Purkinje cell (primary cell): ENCODE results near the gene OR10X1. TPM values are rescaled to one million over a fixed set of nuclear protein-coding genes. Genes with fewer than 3 reads are reported as not detected.

Source experiments
- polyA plus RNA-seq: library from polyadenylated mRNA; unstranded; fragments of >200 nt; fragmentation: Nextera tagmentation; gene quantifications from 2 replicates; pipeline ENCODE4 v1.2.1, GENCODE V29; 2014

OR10X1 gene
- not detected in 2 replicates for polyA plus RNA-seq

GRCh38 chr1:158579733-158580132 is at the start of gene OR10X1:
Gene OR10X1, minus strand, starts transcription at chr1:158579899. Its CDS starts 0 bp downstream, at chr1:158579899.

GRCh38 chr1:158604968-158605367 is 25.3 kb upstream of the OR10X1 start, which contains the start of gene OR10Z1:
Gene OR10Z1, plus strand, starts transcription at chr1:158605268. Its CDS starts 1,171 bp downstream, at chr1:158606439.

GRCh38 chr1:158570480-158570879 is 9.2 kb downstream of the OR10X1 start, which contains the start of gene OR6P1:
Gene OR6P1, minus strand, starts transcription at chr1:158570580. Its CDS starts 6,976 bp downstream, at chr1:158563604.

GRCh38 chr1:158554352-158554751 is 25.3 kb downstream of the OR10X1 start, which contains the start of gene OR6Y1:
Gene OR6Y1, minus strand, starts transcription at chr1:158554405. Its CDS starts 6,300 bp downstream, at chr1:158548105.

Other genes starting within 250 kb of the OR10X1 start
- not detected in 2 replicates for gene CD1B, start 248.4 kb downstream of the OR10X1 start, polyA plus RNA-seq
- not detected in 2 replicates for gene CD1E, start 226.0 kb downstream of the OR10X1 start, polyA plus RNA-seq
- gene OR10T2, start 180.4 kb downstream of the OR10X1 start, polyA plus RNA-seq: not detected in 2 replicates
- not detected in 2 replicates for gene OR10K2, start 153.7 kb downstream of the OR10X1 start, polyA plus RNA-seq
- gene OR10K1, start 118.1 kb downstream of the OR10X1 start, polyA plus RNA-seq: not detected in 2 replicates
- not detected in 2 replicates for gene OR10R2, start 107.7 kb downstream of the OR10X1 start, polyA plus RNA-seq
- not detected in 2 replicates for gene OR6Y1, start 25.5 kb downstream of the OR10X1 start, polyA plus RNA-seq
- gene OR6P1, start 9.3 kb downstream of the OR10X1 start, polyA plus RNA-seq: not detected in 2 replicates
- gene OR10Z1, start 25.4 kb upstream of the OR10X1 start, polyA plus RNA-seq: not detected in 2 replicates
- gene SPTA1, start 106.8 kb upstream of the OR10X1 start, polyA plus RNA-seq: not detected in 2 replicates
- not detected in 2 replicates for gene OR6K2, start 120.8 kb upstream of the OR10X1 start, polyA plus RNA-seq
- gene OR6K3, start 140.8 kb upstream of the OR10X1 start, polyA plus RNA-seq: not detected in 2 replicates
- gene OR6K6, start 174.8 kb upstream of the OR10X1 start, polyA plus RNA-seq: not detected in 2 replicates
- not detected in 2 replicates for gene OR6N1, start 192.3 kb upstream of the OR10X1 start, polyA plus RNA-seq
- not detected in 2 replicates for gene OR6N2, start 201.3 kb upstream of the OR10X1 start, polyA plus RNA-seq